Measurements from ENCODE around the gene CAMTA1.

DNA sequence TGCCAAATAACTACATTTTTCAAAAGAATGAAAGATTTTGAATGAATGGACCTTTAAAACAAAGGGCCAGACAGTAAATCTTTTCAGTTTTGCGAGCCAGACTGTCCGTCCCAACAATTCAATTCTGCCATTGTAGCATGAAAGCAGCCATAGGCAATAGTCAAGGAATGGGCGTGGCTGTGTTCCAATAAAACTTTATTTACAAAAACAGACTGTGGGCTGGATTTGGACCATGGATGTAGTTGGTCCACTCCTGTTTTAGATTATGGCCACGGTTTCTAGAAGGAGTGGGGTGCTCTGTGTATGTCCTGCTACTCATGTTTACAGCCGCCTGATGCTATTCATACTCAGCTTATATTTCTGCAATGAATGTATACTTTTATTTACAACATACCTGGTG is 474.7 kb downstream of the CAMTA1 start:
- TF ChIP-seq CTCF (IDR thresholded peaks at IDR 0.05): no peak
- TF ChIP-seq POLR2A (IDR thresholded peaks at IDR 0.05): no peak
